H1 (cell line): ENCODE results near the gene BNC2. TPM values are rescaled to one million over a fixed set of nuclear protein-coding genes. Genes with fewer than 3 reads are reported as not detected.

ENCODE experiments used
- CTCF ChIA-PET: fragments of 300-600 bp; sonication (Branson Sonifier 250); formaldehyde crosslinking; loops from one replicate; lab custom pipeline; 2021; ENCODE audit not compliant: partially characterized antibody; lab: Charles Lee
- POLR2A ChIA-PET: fragments of 300-600 bp; sonication (Branson Sonifier 250); formaldehyde crosslinking; loops from one replicate; lab custom pipeline; 2021; ENCODE audit warnings: inconsistent platforms; ENCODE audit not compliant: partially characterized antibody; lab: Charles Lee
- DNase-seq, 2 experiments: peaks; one replicate each; pipeline versions ENCODE4 v3.0.0 to v3.0.0-alpha.2; 2010 to 2022; ENCODE audit warnings: low spot score in 2 of 2, low read depth in 1 of 2, mixed read lengths in 1 of 2
- FAIRE-seq: peaks from 2 replicates; lab custom pipeline; 2011; peaks lifted over from hg19 to GRCh38; lab: Jason Lieb, UNC
- H2AFZ ChIP-seq: 2 replicates; pipeline ENCODE4 v1.8.1; 2012; ENCODE audit warnings: low read length, inconsistent platforms
- H2AK5ac ChIP-seq: 2 replicates; pipeline ENCODE4 v1.6.1; 2013; ENCODE audit warnings: low read depth, low read length
- H2BK120ac ChIP-seq: replicated peaks from 2 replicates; pipeline ENCODE3; 2013; ENCODE audit warnings: low read depth, low read length, inconsistent platforms
- H2BK12ac ChIP-seq: 2 replicates; pipeline ENCODE4 v1.6.1; 2013; ENCODE audit warnings: low read depth, low read length
- H2BK15ac ChIP-seq: 2 replicates; pipeline ENCODE4 v1.6.1; 2013; ENCODE audit warnings: low read length
- H2BK20ac ChIP-seq: 2 replicates; pipeline ENCODE4 v1.6.1; 2013; ENCODE audit warnings: low read length
- H2BK5ac ChIP-seq: 2 replicates; pipeline ENCODE4 v1.6.1; 2013; ENCODE audit warnings: low read depth, low read length
- H3K14ac ChIP-seq: 2 replicates; pipeline ENCODE4 v1.6.1; 2013; ENCODE audit warnings: inconsistent platforms; ENCODE audit not compliant: insufficient read length
- H3K18ac ChIP-seq: 2 replicates; pipeline ENCODE4 v1.6.1; 2013; ENCODE audit warnings: low read length; ENCODE audit errors: extremely low read depth
- H3K23ac ChIP-seq: 2 replicates; pipeline ENCODE4 v1.6.1; 2013; ENCODE audit warnings: inconsistent platforms; ENCODE audit not compliant: insufficient read length
- H3K23me2 ChIP-seq: 2 replicates; pipeline ENCODE4 v1.6.1; 2013; ENCODE audit warnings: low read depth, low read length
- H3K27ac ChIP-seq: 2 replicates; pipeline ENCODE4 v1.6.1; 2011; ENCODE audit warnings: low read depth, low read length, inconsistent platforms
- H3K27me3 ChIP-seq, 4 experiments: replicated peaks in 1 of 4; 1 replicate in 1 of 4; 2 replicates in 3 of 4; pipeline versions ENCODE4 v1.6.1 to v1.8.1; 2011 to 2013; ENCODE audit warnings: low read length in 3 of 4, mild to moderate bottlenecking in 3 of 4, inconsistent platforms in 2 of 4, mixed read lengths in 2 of 4, moderate library complexity in 1 of 4; ENCODE audit not compliant: control insufficient read depth in 3 of 4, insufficient read depth in 3 of 4; ENCODE audit errors: extremely low read depth in 1 of 4
- H3K36me3 ChIP-seq, 4 experiments: 2 replicates each; pipeline versions ENCODE4 v1.6.1 to v1.8.1; 2011 to 2013; ENCODE audit warnings: mild to moderate bottlenecking in 4 of 4, low read length in 3 of 4, moderate library complexity in 2 of 4, control low read depth in 1 of 4, inconsistent platforms in 1 of 4; ENCODE audit not compliant: insufficient read depth in 4 of 4, control insufficient read depth in 2 of 4
- H3K4ac ChIP-seq: replicated peaks from 2 replicates; pipeline ENCODE3; 2013; ENCODE audit warnings: low read length, low read depth, mixed read lengths, inconsistent platforms; ENCODE audit not compliant: insufficient read length
- H3K4me1 ChIP-seq, 4 experiments: replicated peaks in 1 of 4; 1 replicate in 1 of 4; 2 replicates in 3 of 4; pipeline versions ENCODE4 v1.6.1 to v1.8.1; 2011 to 2013; ENCODE audit warnings: low read length in 3 of 4, inconsistent platforms in 2 of 4, mixed read lengths in 1 of 4; ENCODE audit not compliant: insufficient read depth in 4 of 4, control insufficient read depth in 3 of 4
- H3K4me2 ChIP-seq, 2 experiments: 2 replicates each; pipeline versions ENCODE4 v1.6.1 to v1.8.1; 2011 to 2013; ENCODE audit warnings: low read depth in 2 of 2, low read length in 2 of 2, control low read depth in 1 of 2, inconsistent platforms in 1 of 2, mild to moderate bottlenecking in 1 of 2; ENCODE audit not compliant: insufficient read depth in 1 of 2
- H3K4me3 ChIP-seq, 4 experiments: fragments of 200-600, 300-600 bp in 1 of 4; sonication (generic), shearing (Covaris generic), sonication (Bioruptor Twin) in 1 of 4; 2 replicates each; pipeline versions ENCODE4 v1.5.1 to v1.8.1; 2011 to 2016; ENCODE audit warnings: low read length in 4 of 4, low read depth in 3 of 4, control low read depth in 2 of 4, inconsistent platforms in 2 of 4, mild to moderate bottlenecking in 2 of 4, mixed read lengths in 1 of 4, moderate library complexity in 1 of 4; ENCODE audit not compliant: insufficient read depth in 2 of 4; ENCODE audit errors: extremely low read depth in 1 of 4
- H3K56ac ChIP-seq: replicated peaks from 2 replicates; pipeline ENCODE3; 2013; ENCODE audit warnings: low read depth, mild to moderate bottlenecking, mixed read lengths, low read length, inconsistent platforms; ENCODE audit not compliant: insufficient read length
- H3K79me1 ChIP-seq: 2 replicates; pipeline ENCODE4 v1.6.1; 2013; ENCODE audit warnings: low read depth, low read length, control low read depth
- H3K79me2 ChIP-seq, 2 experiments: 2 replicates each; pipeline versions ENCODE4 v1.6.1 to v1.8.1; 2012 to 2013; ENCODE audit warnings: low read length in 2 of 2, mild to moderate bottlenecking in 2 of 2, inconsistent platforms in 1 of 2; ENCODE audit not compliant: insufficient read depth in 2 of 2, control insufficient read depth in 1 of 2
- H3K9ac ChIP-seq, 4 experiments: replicated peaks in 1 of 4; 1 replicate in 1 of 4; 2 replicates in 3 of 4; pipeline versions ENCODE4 v1.6.1 to v1.8.1; 2011 to 2013; ENCODE audit warnings: low read depth in 3 of 4, low read length in 3 of 4, control low read depth in 2 of 4, mild to moderate bottlenecking in 2 of 4, moderate library complexity in 2 of 4, inconsistent platforms in 1 of 4; ENCODE audit errors: extremely low read depth in 1 of 4
- H3K9me3 ChIP-seq, 2 experiments: 2 replicates each; pipeline versions ENCODE4 v1.6.1 to v1.8.1; 2012 to 2013; ENCODE audit warnings: mild to moderate bottlenecking in 2 of 2, moderate library complexity in 2 of 2, control low read depth in 1 of 2, inconsistent platforms in 1 of 2, low read depth in 1 of 2, low read length in 1 of 2, mixed read lengths in 1 of 2; ENCODE audit not compliant: insufficient read depth in 2 of 2
- H4K20me1 ChIP-seq, 2 experiments: replicated peaks in 1 of 2; 2 replicates each; pipeline versions ENCODE3 to v1.8.1; 2011 to 2013; ENCODE audit warnings: inconsistent platforms in 2 of 2, low read length in 2 of 2, mild to moderate bottlenecking in 1 of 2; ENCODE audit not compliant: insufficient read depth in 2 of 2, control insufficient read depth in 1 of 2
- H4K5ac ChIP-seq: 2 replicates; pipeline ENCODE4 v1.6.1; 2013; ENCODE audit warnings: low read length, low read depth, mixed read lengths, inconsistent platforms; ENCODE audit not compliant: insufficient read length
- H4K8ac ChIP-seq: 2 replicates; pipeline ENCODE4 v1.8.0; 2013; ENCODE audit warnings: mild to moderate bottlenecking, moderate library complexity, low read length, inconsistent platforms; ENCODE audit not compliant: insufficient read depth; ENCODE audit errors: extremely low read depth
- H4K91ac ChIP-seq: replicated peaks from 2 replicates; pipeline ENCODE3; 2013; ENCODE audit warnings: low read length, mixed read lengths, inconsistent platforms; ENCODE audit not compliant: insufficient read length
- WGBS, 2 experiments: shearing (Covaris generic) in 1 of 2; methylation state at CpG; one replicate each; pipeline versions ENCODE4 v1.1.6 to v1.1.7; 2013 to 2015; ENCODE audit warnings: low lambda C conversion rate in 2 of 2, mixed read lengths in 2 of 2, inconsistent platforms in 1 of 2, low coverage in 1 of 2, missing lambda C conversion rate in 1 of 2; ENCODE audit not compliant: insufficient replicate concordance in 2 of 2, insufficient coverage in 1 of 2, insufficient read length in 1 of 2; ENCODE audit errors: extremely low coverage in 1 of 2, missing lambda C conversion rate in 1 of 2; 5-methylcytosine and 5-hydroxymethylcytosine counted together
- polyA plus RNA-seq, 7 experiments: library from polyadenylated mRNA; depleted of rRNA in 3 of 7; stranded (reverse) in 5 of 7; unstranded in 2 of 7; fragments of >200 nt in 5 of 7; fragments of 200-250 nt in 2 of 7; gene quantifications; 1 replicate in 5 of 7; 2 replicates in 1 of 7; 4 replicates in 1 of 7; pipeline versions ENCODE4 v1.2.1 to v1.2.3, GENCODE V29; 2011 to 2013; ENCODE audit warnings: missing spikeins in 2 of 7, mixed read lengths in 2 of 7
- total RNA-seq: library from RNA; stranded (reverse); fragmentation: NEBNext Ultra II Directional; extraction: Animal tissue kit (Norgen Biotek cat#: 25700); gene quantifications from 2 replicates; pipeline ENCODE4 v1.2.1, GENCODE V29; 2021

The BNC2 gene
- total and polyA plus RNA-seq, 2 of the 8 experiments (the other 6 are each of a cell fraction or from before 2014, with no cell fraction given) = 16.0 to 26.8 TPM

- Histone ChIP-seq H3K4me1 (peaks cover 2 to 13% (median 10%) of the 10 kb centered on the region in 4 experiments; a peak in 6 of 7 replicates), H3K4ac (no peak overlapping the region), H3K27me3 (no peaks in the 10 kb centered on the region), H3K18ac (no peak overlapping the region), H3K4me2 (no peak overlapping the region), H3K9ac (no peak overlapping the region), H3K23ac (no peak overlapping the region), H3K36me3 (no peaks in the 10 kb centered on the region), H2AFZ (no peak overlapping the region), H3K56ac (no peak overlapping the region), H3K23me2 (no peaks in the 10 kb centered on the region), H4K5ac (no peak overlapping the region), H3K79me1 (no peaks in the 10 kb centered on the region), H3K14ac (no peak overlapping the region), H2BK12ac (no peak overlapping the region), H4K91ac (no peak overlapping the region), H2BK20ac (no peak overlapping the region), H2BK5ac (no peak overlapping the region), H2BK15ac (no peak overlapping the region), H3K9me3 (no peaks in the 10 kb centered on the region), H2AK5ac (no peak overlapping the region), H3K27ac (no peak overlapping the region), H4K20me1 (no peaks in the 10 kb centered on the region), H2BK120ac (no peak overlapping the region), H3K4me3 (no peak overlapping the region), H3K79me2 (peaks cover 0 to 6% of the 10 kb centered on the region in 2 experiments; a peak in 2 of 4 replicates), H4K8ac (no peak overlapping the region)
- DNase-seq (no peak), FAIRE-seq (no peak)
- CTCF ChIA-PET = interaction anchor here (0.7 to 0.9 kb wide), 3 partner anchors 12 to 51 kb away, joined by 3 to 5 read pairs (median 4); no protein-coding TSS in a partner anchor
- POLR2A ChIA-PET = interaction anchor here (0.7 to 1.2 kb wide), 2 partner anchors 9 to 554 kb away, joined by 3 read pairs; no protein-coding TSS in a partner anchor
- 76% methylated on average over 3 of the region's 3 CpGs; no CpG with 5 or more reads in 1 of the 2 experiments for WGBS, 2 experiments
Measured at GRCh38 chr9:16524078-16524477, 346.4 kb downstream of the BNC2 start.
